ENCODE measurements around the gene PGBD1.
"Not testable (repeated sequence)": the region's sequence is repeated elsewhere in the genome, so short reads cannot be mapped to it uniquely, and the experiment has no call there.

Gene PGBD1

DNA sequence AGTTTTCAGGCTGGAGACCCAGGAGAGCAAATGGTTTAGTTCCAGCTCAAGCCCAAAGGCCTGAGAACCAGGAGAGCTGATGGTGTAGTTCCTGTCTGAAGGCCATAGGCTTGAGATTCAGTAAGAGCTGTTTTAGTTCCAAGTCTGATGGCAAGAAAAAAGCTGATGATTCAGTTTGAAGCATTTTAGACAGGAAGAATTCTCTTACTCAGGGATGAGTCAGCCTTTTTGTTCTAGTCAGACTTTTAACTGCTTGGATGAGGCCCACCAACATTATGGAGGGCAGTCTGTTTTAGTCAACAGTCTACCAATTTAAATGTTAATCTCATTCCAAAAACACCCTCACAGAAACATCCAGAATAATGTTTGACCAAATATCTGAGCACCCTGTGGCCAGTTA, 11.9 kb upstream of the PGBD1 start:
- Histone ChIP-seq H3K4me3 (ENCODE audit: low read depth in 1 of 2, low read length in 2 of 2) (no peak overlapping the region), H3K27ac (ENCODE audit: low read depth, low read length) (no peak overlapping the region), H3K4me1 (ENCODE audit: control insufficient read depth in 1 of 2, insufficient read depth in 2 of 2, low read length in 2 of 2) (peaks cover 8 to 17% of the 10 kb centered on the region in 2 donors), H3K27me3 (ENCODE audit: control insufficient read depth in 1 of 2, insufficient read depth in 2 of 2, low read length in 2 of 2) (no peaks in the 10 kb centered on the region), H3K9me3 (ENCODE audit: control insufficient read depth in 1 of 2, low read length in 2 of 2) (no peaks in the 10 kb centered on the region), H3K9ac (ENCODE audit: low read depth in 1 of 2, low read length in 2 of 2) (no peak overlapping the region), H3K36me3 (ENCODE audit: control insufficient read depth in 1 of 2, insufficient read depth in 2 of 2, low read length in 2 of 2) (peaks cover 15 to 20% of the 10 kb centered on the region in 2 donors)

DNA sequence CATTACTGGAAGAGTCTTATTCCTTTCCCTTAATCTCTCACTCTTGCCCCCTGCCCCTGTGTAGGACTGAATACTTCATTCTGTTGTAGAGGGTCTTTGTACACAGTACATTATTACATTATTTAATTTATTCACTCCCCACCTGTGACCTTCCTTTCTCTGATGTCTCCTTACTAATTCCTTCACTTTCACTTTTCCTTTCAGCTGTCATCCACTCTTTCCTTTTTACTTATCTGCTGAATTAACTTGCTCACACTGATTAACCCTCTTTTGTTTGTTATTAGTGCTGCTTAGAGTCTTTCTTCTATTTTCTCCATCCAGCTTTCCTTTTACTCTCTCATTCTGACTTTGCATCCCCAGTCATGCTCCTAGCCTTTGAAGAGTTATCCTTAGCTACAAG, 6.5 kb upstream of the PGBD1 start:
- H3K36me3 ChIP-seq (ENCODE audit: control insufficient read depth in 1 of 2, insufficient read depth in 2 of 2, low read length in 2 of 2): peaks cover 22 to 45% of the 10 kb centered on the region in 2 donors
- no peaks in the 10 kb centered on the region for H3K9me3 ChIP-seq (ENCODE audit: control insufficient read depth in 1 of 2, low read length in 2 of 2)
- no peaks in the 10 kb centered on the region for H3K4me1 ChIP-seq (ENCODE audit: control insufficient read depth in 1 of 2, insufficient read depth in 2 of 2, low read length in 2 of 2)
- H3K27me3 ChIP-seq (ENCODE audit: control insufficient read depth in 1 of 2, insufficient read depth in 2 of 2, low read length in 2 of 2): no peaks in the 10 kb centered on the region
- H3K27ac ChIP-seq (ENCODE audit: low read depth, low read length): no peak overlapping the region
- no peak overlapping the region for H3K4me3 ChIP-seq (ENCODE audit: low read depth in 1 of 2, low read length in 2 of 2)
- no peak overlapping the region for H3K9ac ChIP-seq (ENCODE audit: low read depth in 1 of 2, low read length in 2 of 2)

- no peak overlapping the region for H3K9ac ChIP-seq (ENCODE audit: low read depth in 1 of 2, low read length in 2 of 2)
- no peaks in the 10 kb centered on the region for H3K27me3 ChIP-seq (ENCODE audit: control insufficient read depth in 1 of 2, insufficient read depth in 2 of 2, low read length in 2 of 2)
- H3K4me1 ChIP-seq (ENCODE audit: control insufficient read depth in 1 of 2, insufficient read depth in 2 of 2, low read length in 2 of 2): peaks cover 5 to 8% of the 10 kb centered on the region in 2 donors
- no peak overlapping the region for H3K4me3 ChIP-seq (ENCODE audit: low read depth in 1 of 2, low read length in 2 of 2)
- peaks cover 0 to 2% of the 10 kb centered on the region in 2 donors for H3K9me3 ChIP-seq (ENCODE audit: control insufficient read depth in 1 of 2, low read length in 2 of 2)
- peaks cover 10 to 34% of the 10 kb centered on the region in 2 donors for H3K36me3 ChIP-seq (ENCODE audit: control insufficient read depth in 1 of 2, insufficient read depth in 2 of 2, low read length in 2 of 2)
- H3K27ac ChIP-seq (ENCODE audit: low read depth, low read length): no peak overlapping the region
Observed at GRCh38 chr6:28277746-28278145, 3.6 kb upstream of the PGBD1 start.

GRCh38 chr6:28280595-28281287, 631 bp upstream of the PGBD1 start:
- H3K4me3 ChIP-seq (ENCODE audit: low read depth in 1 of 2, low read length in 2 of 2): peak overlapping the region; percentile 77 to 80
- H3K27ac ChIP-seq (ENCODE audit: low read depth, low read length): no peak overlapping the region
- H3K36me3 ChIP-seq (ENCODE audit: control insufficient read depth in 1 of 2, insufficient read depth in 2 of 2, low read length in 2 of 2): peaks cover 7 to 21% of the 10 kb centered on the region in 2 donors
- H3K9me3 ChIP-seq (ENCODE audit: control insufficient read depth in 1 of 2, low read length in 2 of 2): peaks cover 0 to 6% of the 10 kb centered on the region in 2 donors
- peaks cover 5 to 8% of the 10 kb centered on the region in 2 donors for H3K4me1 ChIP-seq (ENCODE audit: control insufficient read depth in 1 of 2, insufficient read depth in 2 of 2, low read length in 2 of 2)
- H3K9ac ChIP-seq (ENCODE audit: low read depth in 1 of 2, low read length in 2 of 2): no peak overlapping the region
- H3K27me3 ChIP-seq (ENCODE audit: control insufficient read depth in 1 of 2, insufficient read depth in 2 of 2, low read length in 2 of 2): no peaks in the 10 kb centered on the region

DNA sequence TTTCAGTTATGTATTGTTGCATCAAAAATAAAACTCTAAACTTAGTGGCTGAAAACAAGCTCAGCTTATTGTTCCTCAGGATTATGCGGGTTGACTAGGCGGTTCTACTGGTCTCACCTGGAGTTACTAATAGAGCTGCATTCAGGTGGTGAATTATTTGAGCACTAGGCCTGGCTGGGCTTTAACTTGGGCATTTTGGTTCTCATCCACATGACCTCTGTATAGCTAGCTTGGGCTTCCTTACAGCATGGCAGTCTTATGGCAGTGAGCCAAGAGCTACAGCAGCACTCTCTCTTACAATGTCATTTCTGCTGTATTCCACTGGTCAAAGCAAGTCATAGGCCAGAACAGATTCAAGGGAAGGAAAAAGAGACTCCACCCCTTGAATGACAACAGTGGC, 1.6 kb downstream of the PGBD1 start:
- no peak overlapping the region for H3K4me3 ChIP-seq (ENCODE audit: low read depth in 1 of 2, low read length in 2 of 2)

DNA sequence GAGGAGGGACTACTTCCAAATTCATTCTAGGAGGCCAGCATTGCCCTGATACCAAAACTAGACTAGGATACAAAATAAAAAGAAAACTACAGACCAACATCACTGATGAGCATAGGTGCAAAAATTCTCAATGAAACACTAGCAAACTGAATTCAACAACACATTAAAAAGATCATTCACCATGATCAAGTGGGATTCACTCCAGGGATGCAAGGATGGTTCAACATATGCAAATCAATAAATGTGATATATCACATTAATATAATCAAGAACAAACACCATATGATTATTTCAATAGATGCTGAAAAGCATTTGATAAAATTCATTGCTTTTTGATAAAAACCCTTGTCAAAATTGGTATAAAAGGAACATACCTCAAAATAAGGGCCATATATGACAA, 10.2 kb downstream of the PGBD1 start:
- H3K4me3 ChIP-seq (ENCODE audit: low read depth in 1 of 2, low read length in 2 of 2): no peak overlapping the region
- no peak overlapping the region for H3K9ac ChIP-seq (ENCODE audit: low read depth in 1 of 2, low read length in 2 of 2)
- no peaks in the 10 kb centered on the region for H3K9me3 ChIP-seq (ENCODE audit: control insufficient read depth in 1 of 2, low read length in 2 of 2)
- H3K4me1 ChIP-seq (ENCODE audit: control insufficient read depth in 1 of 2, insufficient read depth in 2 of 2, low read length in 2 of 2): no peaks in the 10 kb centered on the region
- peaks cover 0 to 5% of the 10 kb centered on the region in 2 donors for H3K36me3 ChIP-seq (ENCODE audit: control insufficient read depth in 1 of 2, insufficient read depth in 2 of 2, low read length in 2 of 2)
- no peaks in the 10 kb centered on the region for H3K27me3 ChIP-seq (ENCODE audit: control insufficient read depth in 1 of 2, insufficient read depth in 2 of 2, low read length in 2 of 2)
- H3K27ac ChIP-seq (ENCODE audit: low read depth, low read length): no peak overlapping the region

More for the DNA sequence above, 1.6 kb downstream of the PGBD1 start:
- Histone ChIP-seq H3K4me1 (ENCODE audit: control insufficient read depth in 1 of 2, insufficient read depth in 2 of 2, low read length in 2 of 2) (peaks cover 5 to 8% of the 10 kb centered on the region in 2 donors), H3K9ac (ENCODE audit: low read depth in 1 of 2, low read length in 2 of 2) (no peak overlapping the region), H3K27me3 (ENCODE audit: control insufficient read depth in 1 of 2, insufficient read depth in 2 of 2, low read length in 2 of 2) (no peaks in the 10 kb centered on the region), H3K27ac (ENCODE audit: low read depth, low read length) (no peak overlapping the region), H3K9me3 (ENCODE audit: control insufficient read depth in 1 of 2, low read length in 2 of 2) (peaks cover 0 to 6% of the 10 kb centered on the region in 2 donors), H3K36me3 (ENCODE audit: control insufficient read depth in 1 of 2, insufficient read depth in 2 of 2, low read length in 2 of 2) (peaks cover 4 to 5% of the 10 kb centered on the region in 2 donors)

DNA sequence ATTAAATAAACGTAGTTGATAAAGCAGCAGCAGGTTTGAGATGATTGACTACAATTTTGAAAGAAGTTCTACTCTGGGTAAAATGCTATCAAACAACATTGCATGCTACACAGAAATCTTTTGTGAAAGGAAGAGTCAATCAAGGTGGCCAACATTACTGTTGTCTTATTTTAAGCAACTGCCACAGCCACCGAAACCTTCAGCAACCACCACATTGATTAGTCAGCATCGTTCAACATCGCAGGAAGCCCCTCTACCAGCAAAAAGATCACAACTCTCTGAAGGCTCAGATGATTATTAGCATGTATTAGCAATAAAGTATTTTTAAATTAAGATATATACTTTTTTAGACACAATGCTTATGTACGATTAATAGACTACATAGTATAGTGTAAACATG, 14.0 kb downstream of the PGBD1 start:
- Histone ChIP-seq H3K9me3 (ENCODE audit: control insufficient read depth in 1 of 2, low read length in 2 of 2) (no peaks in the 10 kb centered on the region), H3K9ac (ENCODE audit: low read depth in 1 of 2, low read length in 2 of 2) (no peak overlapping the region), H3K36me3 (ENCODE audit: control insufficient read depth in 1 of 2, insufficient read depth in 2 of 2, low read length in 2 of 2) (peaks cover 0 to 2% of the 10 kb centered on the region in 2 donors), H3K4me3 (ENCODE audit: low read depth in 1 of 2, low read length in 2 of 2) (no peak overlapping the region), H3K4me1 (ENCODE audit: control insufficient read depth in 1 of 2, insufficient read depth in 2 of 2, low read length in 2 of 2) (no peaks in the 10 kb centered on the region), H3K27ac (ENCODE audit: low read depth, low read length) (no peak overlapping the region), H3K27me3 (ENCODE audit: control insufficient read depth in 1 of 2, insufficient read depth in 2 of 2, low read length in 2 of 2) (no peaks in the 10 kb centered on the region)

GRCh38 chr6:28296520-28297060, 15.2 kb downstream of the PGBD1 start:
- Histone ChIP-seq H3K27ac (ENCODE audit: low read depth, low read length) (no peak overlapping the region), H3K4me3 (ENCODE audit: low read depth in 1 of 2, low read length in 2 of 2) (no peak overlapping the region), H3K4me1 (ENCODE audit: control insufficient read depth in 1 of 2, insufficient read depth in 2 of 2, low read length in 2 of 2) (no peaks in the 10 kb centered on the region), H3K27me3 (ENCODE audit: control insufficient read depth in 1 of 2, insufficient read depth in 2 of 2, low read length in 2 of 2) (no peaks in the 10 kb centered on the region), H3K9me3 (ENCODE audit: control insufficient read depth in 1 of 2, low read length in 2 of 2) (no peaks in the 10 kb centered on the region), H3K36me3 (ENCODE audit: control insufficient read depth in 1 of 2, insufficient read depth in 2 of 2, low read length in 2 of 2) (peaks cover 0 to 2% of the 10 kb centered on the region in 2 donors), H3K9ac (ENCODE audit: low read depth in 1 of 2, low read length in 2 of 2) (no peak overlapping the region)

- Histone ChIP-seq H3K27ac (ENCODE audit: low read depth, low read length) (no peak overlapping the region), H3K27me3 (ENCODE audit: control insufficient read depth in 1 of 2, insufficient read depth in 2 of 2, low read length in 2 of 2) (no peaks in the 10 kb centered on the region), H3K9ac (ENCODE audit: low read depth in 1 of 2, low read length in 2 of 2) (no peak overlapping the region), H3K9me3 (ENCODE audit: control insufficient read depth in 1 of 2, low read length in 2 of 2) (no peaks in the 10 kb centered on the region), H3K4me1 (ENCODE audit: control insufficient read depth in 1 of 2, insufficient read depth in 2 of 2, low read length in 2 of 2) (no peaks in the 10 kb centered on the region), H3K4me3 (ENCODE audit: low read depth in 1 of 2, low read length in 2 of 2) (no peak overlapping the region), H3K36me3 (ENCODE audit: control insufficient read depth in 1 of 2, insufficient read depth in 2 of 2, low read length in 2 of 2) (no peaks in the 10 kb centered on the region)
Observed at GRCh38 chr6:28303570-28303969, 22.2 kb downstream of the PGBD1 start.

DNA sequence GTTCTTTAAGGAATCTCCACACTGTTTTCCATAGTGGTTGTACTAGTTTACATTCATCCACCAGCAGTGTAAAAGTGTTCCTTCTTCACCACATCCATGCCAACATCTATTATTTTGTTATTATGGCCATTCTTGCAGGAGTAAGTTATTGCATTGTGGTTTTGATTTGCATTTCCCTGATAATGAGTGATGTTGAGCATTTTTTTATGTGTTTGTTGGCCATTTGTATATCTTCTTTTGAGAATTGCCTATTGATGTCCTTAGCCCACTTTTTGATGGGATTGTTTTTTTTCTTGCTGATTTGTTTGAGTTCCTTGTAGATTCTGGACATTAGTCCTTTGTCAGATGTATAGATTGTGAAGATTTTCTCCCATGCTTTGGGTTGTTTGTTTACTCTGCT, 25.0 kb downstream of the PGBD1 start:
- not testable (repeated sequence) for H3K27me3 ChIP-seq (ENCODE audit: control insufficient read depth in 1 of 2, insufficient read depth in 2 of 2, low read length in 2 of 2); H3K9ac ChIP-seq (ENCODE audit: low read depth in 1 of 2, low read length in 2 of 2); H3K9me3 ChIP-seq (ENCODE audit: control insufficient read depth in 1 of 2, low read length in 2 of 2); H3K36me3 ChIP-seq (ENCODE audit: control insufficient read depth in 1 of 2, insufficient read depth in 2 of 2, low read length in 2 of 2); H3K27ac ChIP-seq (ENCODE audit: low read depth, low read length); H3K4me3 ChIP-seq (ENCODE audit: low read depth in 1 of 2, low read length in 2 of 2); H3K4me1 ChIP-seq (ENCODE audit: control insufficient read depth in 1 of 2, insufficient read depth in 2 of 2, low read length in 2 of 2)

Data from duodenal mucosa (tissue), 2 donors.